H1 (cell line): ENCODE data around the gene FAM193A.

ENCODE experiments used
- BCL11A ChIP-seq, 2 experiments: IDR thresholded peaks; one replicate each; pipeline ENCODE4 v1.6.1; 2011; ENCODE audit warnings: low read depth in 2 of 2, low read length in 2 of 2, mild to moderate bottlenecking in 2 of 2
- CEBPB ChIP-seq: IDR thresholded peaks from 2 replicates; pipeline ENCODE4 v1.6.1; 2012; ENCODE audit warnings: low read depth, low read length
- CREB1 ChIP-seq: IDR thresholded peaks from 2 replicates; pipeline ENCODE4 v1.6.1; 2012; ENCODE audit warnings: inconsistent platforms
- CTCF ChIP-seq, 3 experiments: IDR thresholded peaks; 1 replicate in 2 of 3; 2 replicates in 1 of 3; pipeline versions ENCODE4 v1.5.1 to v1.6.1; 2011; ENCODE audit warnings: low read length in 3 of 3, mild to moderate bottlenecking in 3 of 3, inconsistent platforms in 2 of 3, low read depth in 1 of 3, moderate library complexity in 1 of 3; ENCODE audit not compliant: insufficient read depth in 1 of 3; ENCODE audit errors: control extremely low read depth in 1 of 3
- FOSL1 ChIP-seq: IDR thresholded peaks from 2 replicates; pipeline ENCODE4 v1.6.1; 2011; ENCODE audit warnings: mild to moderate bottlenecking, low read depth, low read length, moderate library complexity; ENCODE audit not compliant: insufficient read depth
- GABPA ChIP-seq: IDR thresholded peaks from 2 replicates; pipeline ENCODE4 v1.6.1; 2011; ENCODE audit warnings: mild to moderate bottlenecking, low read length, moderate library complexity, borderline replicate concordance; ENCODE audit not compliant: insufficient read depth
- SAP30 ChIP-seq: fragments of 300-600 bp; sonication (generic); IDR thresholded peaks from 2 replicates; pipeline ENCODE4 v1.7.1; 2012; ENCODE audit warnings: low read length, moderate library complexity, mild to moderate bottlenecking, inconsistent platforms; ENCODE audit not compliant: insufficient read depth, insufficient replicate concordance
- SUZ12 ChIP-seq: fragments of 200-600 bp; sonication (generic); IDR thresholded peaks from 2 replicates; pipeline ENCODE4 v1.6.1; 2012; ENCODE audit warnings: mild to moderate bottlenecking, inconsistent platforms, low read length, moderate library complexity, mixed read lengths
- ZNF274 ChIP-seq: IDR thresholded peaks from 2 replicates; pipeline ENCODE4 v1.7.0; 2012; ENCODE audit warnings: low read length, borderline replicate concordance; ENCODE audit errors: extremely low read depth

- TF ChIP-seq BCL11A (IDR thresholded peaks at IDR 0.05; ENCODE audit: low read depth in 2 of 2, low read length in 2 of 2) = no peak
- no peak for TF ChIP-seq CTCF (IDR thresholded peaks at IDR 0.05; ENCODE audit: control extremely low read depth in 1 of 3, insufficient read depth in 1 of 3, low read depth in 1 of 3, low read length in 3 of 3)
- no peak for TF ChIP-seq CEBPB
- no peak for TF ChIP-seq ZNF274
- no peak for TF ChIP-seq SUZ12
- no peak for TF ChIP-seq SAP30
- TF ChIP-seq GABPA = no peak
- TF ChIP-seq CREB1 = no peak
- no peak for TF ChIP-seq FOSL1
These were observed 23.7 kb downstream of the FAM193A start for GRCh38 chr4:2560167-2560566.
